K562 treated with DMSO at 1 percent for 24 hours (cell line): ENCODE data around the gene DDO. TPM values are rescaled to one million over a fixed set of nuclear protein-coding genes. Genes with fewer than 3 reads are reported as not detected.

Experiments
- total RNA-seq: library from RNA; unstranded; fragments of 300-600 nt; gene quantifications from 2 replicates; pipeline ENCODE4 v1.2.3, GENCODE V29; 2022; ENCODE audit warnings: low read depth; ENCODE audit not compliant: insufficient read depth

Gene DDO
- total RNA-seq = 0.44 and 0.92 TPM in 2 replicates

GRCh38 chr6:110415086-110415916 lies at the start of gene DDO:
TSS of gene DDO (minus strand) at chr6:110415575. CDS start at chr6:110413462, 2,113 bp downstream.

GRCh38 chr6:110357664-110358552 lies 57.5 kb downstream of the DDO start, which contains the start of gene METTL24:
TSS of gene METTL24 (minus strand) at chr6:110358349. CDS start at chr6:110358272, 77 bp downstream.

Other genes starting within 250 kb of the DDO start
- gene WASF1, start 235.9 kb downstream of the DDO start, total RNA-seq = 8.5 and 10.4 TPM in 2 replicates
- 8.6 and 10.7 TPM in 2 replicates for gene CDC40, start 235.1 kb downstream of the DDO start, total RNA-seq
- gene METTL24, start 57.2 kb downstream of the DDO start, total RNA-seq = not detected in 2 replicates
- gene SLC22A16, start 61.0 kb upstream of the DDO start, total RNA-seq = not detected in 2 replicates